ENCODE data around the gene ADCK2.

ADCK2 gene

DNA sequence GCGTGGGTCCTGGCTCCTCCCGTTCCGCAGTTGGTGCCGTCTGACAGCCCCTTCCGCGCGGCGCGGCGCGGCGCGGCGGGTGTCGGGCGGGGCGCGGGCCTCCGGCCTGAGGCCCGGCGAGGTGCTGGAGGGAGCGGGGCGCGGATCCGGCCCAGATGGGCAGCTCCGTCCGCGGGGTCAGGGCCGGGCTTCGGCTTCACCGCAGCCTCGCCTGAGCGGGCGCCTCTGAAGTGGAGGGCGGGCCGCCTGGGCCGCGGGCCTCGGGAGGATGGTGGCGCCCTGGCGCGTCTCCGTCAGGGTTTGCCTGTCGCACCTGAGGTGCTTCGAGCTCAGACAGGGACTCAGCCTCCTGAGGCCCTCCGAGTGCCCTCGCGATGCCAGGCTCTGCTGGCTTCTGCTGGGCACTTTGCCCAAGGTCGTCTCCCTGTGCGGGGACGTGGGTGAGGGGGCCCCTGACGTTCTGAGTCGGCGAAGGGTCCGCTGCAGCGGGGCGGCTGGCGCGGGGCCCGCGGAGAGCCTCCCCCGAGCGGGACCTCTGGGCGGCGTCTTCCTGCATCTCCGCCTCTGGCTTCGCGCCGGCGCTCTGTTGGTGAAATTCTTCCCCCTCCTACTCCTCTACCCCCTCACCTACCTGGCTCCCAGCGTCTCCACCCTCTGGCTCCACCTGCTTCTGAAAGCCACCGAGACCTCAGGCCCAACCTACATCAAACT is 473 bp downstream of the ADCK2 start:
- TF ChIP-seq POLR2AphosphoS5 (IDR thresholded peaks at IDR 0.05; ENCODE audit: low read depth) = no peak
- TF ChIP-seq, protein P1, sequence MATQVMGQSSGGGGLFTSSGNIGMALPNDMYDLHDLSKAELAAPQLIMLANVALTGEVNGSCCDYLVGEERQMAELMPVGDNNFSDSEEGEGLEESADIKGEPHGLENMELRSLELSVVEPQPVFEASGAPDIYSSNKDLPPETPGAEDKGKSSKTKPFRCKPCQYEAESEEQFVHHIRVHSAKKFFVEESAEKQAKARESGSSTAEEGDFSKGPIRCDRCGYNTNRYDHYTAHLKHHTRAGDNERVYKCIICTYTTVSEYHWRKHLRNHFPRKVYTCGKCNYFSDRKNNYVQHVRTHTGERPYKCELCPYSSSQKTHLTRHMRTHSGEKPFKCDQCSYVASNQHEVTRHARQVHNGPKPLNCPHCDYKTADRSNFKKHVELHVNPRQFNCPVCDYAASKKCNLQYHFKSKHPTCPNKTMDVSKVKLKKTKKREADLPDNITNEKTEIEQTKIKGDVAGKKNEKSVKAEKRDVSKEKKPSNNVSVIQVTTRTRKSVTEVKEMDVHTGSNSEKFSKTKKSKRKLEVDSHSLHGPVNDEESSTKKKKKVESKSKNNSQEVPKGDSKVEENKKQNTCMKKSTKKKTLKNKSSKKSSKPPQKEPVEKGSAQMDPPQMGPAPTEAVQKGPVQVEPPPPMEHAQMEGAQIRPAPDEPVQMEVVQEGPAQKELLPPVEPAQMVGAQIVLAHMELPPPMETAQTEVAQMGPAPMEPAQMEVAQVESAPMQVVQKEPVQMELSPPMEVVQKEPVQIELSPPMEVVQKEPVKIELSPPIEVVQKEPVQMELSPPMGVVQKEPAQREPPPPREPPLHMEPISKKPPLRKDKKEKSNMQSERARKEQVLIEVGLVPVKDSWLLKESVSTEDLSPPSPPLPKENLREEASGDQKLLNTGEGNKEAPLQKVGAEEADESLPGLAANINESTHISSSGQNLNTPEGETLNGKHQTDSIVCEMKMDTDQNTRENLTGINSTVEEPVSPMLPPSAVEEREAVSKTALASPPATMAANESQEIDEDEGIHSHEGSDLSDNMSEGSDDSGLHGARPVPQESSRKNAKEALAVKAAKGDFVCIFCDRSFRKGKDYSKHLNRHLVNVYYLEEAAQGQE (IDR thresholded peaks at IDR 0.05; ENCODE audit: insufficient replicate concordance, low read depth) = no peak
- TF ChIP-seq GABPA (IDR thresholded peaks at IDR 0.05; ENCODE audit: low read depth) = no peak
- TF ChIP-seq, protein P2, sequence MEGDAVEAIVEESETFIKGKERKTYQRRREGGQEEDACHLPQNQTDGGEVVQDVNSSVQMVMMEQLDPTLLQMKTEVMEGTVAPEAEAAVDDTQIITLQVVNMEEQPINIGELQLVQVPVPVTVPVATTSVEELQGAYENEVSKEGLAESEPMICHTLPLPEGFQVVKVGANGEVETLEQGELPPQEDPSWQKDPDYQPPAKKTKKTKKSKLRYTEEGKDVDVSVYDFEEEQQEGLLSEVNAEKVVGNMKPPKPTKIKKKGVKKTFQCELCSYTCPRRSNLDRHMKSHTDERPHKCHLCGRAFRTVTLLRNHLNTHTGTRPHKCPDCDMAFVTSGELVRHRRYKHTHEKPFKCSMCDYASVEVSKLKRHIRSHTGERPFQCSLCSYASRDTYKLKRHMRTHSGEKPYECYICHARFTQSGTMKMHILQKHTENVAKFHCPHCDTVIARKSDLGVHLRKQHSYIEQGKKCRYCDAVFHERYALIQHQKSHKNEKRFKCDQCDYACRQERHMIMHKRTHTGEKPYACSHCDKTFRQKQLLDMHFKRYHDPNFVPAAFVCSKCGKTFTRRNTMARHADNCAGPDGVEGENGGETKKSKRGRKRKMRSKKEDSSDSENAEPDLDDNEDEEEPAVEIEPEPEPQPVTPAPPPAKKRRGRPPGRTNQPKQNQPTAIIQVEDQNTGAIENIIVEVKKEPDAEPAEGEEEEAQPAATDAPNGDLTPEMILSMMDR (IDR thresholded peaks at IDR 0.05; ENCODE audit: insufficient read depth, low read length) = no peak
- no peak for TF ChIP-seq SPI1 (IDR thresholded peaks at IDR 0.05; ENCODE audit: borderline replicate concordance, low read depth)
- H3K27ac ChIP-seq (replicated peaks) = 0 out of 2 replicates have a peak overlapping the region, but pooled peaks have one; percentile 16
- H3K27me3 ChIP-seq (ENCODE audit: insufficient read depth, poor library complexity, severe bottlenecking) = no peaks in the 10 kb centered on the region
- peak overlapping the region; percentile 51 for H3K4me3 ChIP-seq (replicated peaks; ENCODE audit: insufficient read depth, low read length)
- DNase-seq (ENCODE audit: low read depth in 1 of 2, low spot score in 1 of 2) = peak in 1 of 2 experiments; percentile 17

DNA sequence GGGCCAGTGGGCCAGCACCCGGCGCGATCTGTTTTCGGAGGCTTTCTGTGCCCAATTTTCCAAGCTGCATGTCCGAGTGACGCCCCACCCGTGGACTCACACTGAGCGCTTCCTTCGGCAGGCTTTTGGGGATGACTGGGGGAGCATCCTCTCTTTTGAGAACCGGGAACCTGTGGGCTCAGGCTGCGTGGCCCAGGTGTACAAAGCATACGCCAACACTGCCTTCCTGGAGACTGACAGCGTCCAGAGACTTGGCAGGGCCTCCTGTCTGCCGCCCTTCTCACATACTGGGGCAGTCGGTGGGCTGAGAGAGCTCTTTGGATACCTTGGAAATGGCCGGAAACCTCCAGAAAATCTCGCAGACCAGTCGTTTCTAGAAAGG is 1.0 kb downstream of the ADCK2 start:
- no peak for DNase-seq (ENCODE audit: low read depth in 1 of 2, low spot score in 1 of 2)
- TF ChIP-seq GABPA (IDR thresholded peaks at IDR 0.05; ENCODE audit: low read depth) (no peak), POLR2AphosphoS5 (IDR thresholded peaks at IDR 0.05; ENCODE audit: low read depth) (no peak), SPI1 (IDR thresholded peaks at IDR 0.05; ENCODE audit: borderline replicate concordance, low read depth) (no peak)
- TF ChIP-seq, protein P2 (IDR thresholded peaks at IDR 0.05; ENCODE audit: insufficient read depth, low read length) = no peak
- TF ChIP-seq, protein P1 (IDR thresholded peaks at IDR 0.05; ENCODE audit: insufficient replicate concordance, low read depth) = no peak
- H3K27me3 ChIP-seq (ENCODE audit: insufficient read depth, poor library complexity, severe bottlenecking) = no peaks in the 10 kb centered on the region
- H3K4me3 ChIP-seq (replicated peaks; ENCODE audit: insufficient read depth, low read length) = no peak overlapping the region
- H3K27ac ChIP-seq (replicated peaks) = no peak overlapping the region

DNA sequence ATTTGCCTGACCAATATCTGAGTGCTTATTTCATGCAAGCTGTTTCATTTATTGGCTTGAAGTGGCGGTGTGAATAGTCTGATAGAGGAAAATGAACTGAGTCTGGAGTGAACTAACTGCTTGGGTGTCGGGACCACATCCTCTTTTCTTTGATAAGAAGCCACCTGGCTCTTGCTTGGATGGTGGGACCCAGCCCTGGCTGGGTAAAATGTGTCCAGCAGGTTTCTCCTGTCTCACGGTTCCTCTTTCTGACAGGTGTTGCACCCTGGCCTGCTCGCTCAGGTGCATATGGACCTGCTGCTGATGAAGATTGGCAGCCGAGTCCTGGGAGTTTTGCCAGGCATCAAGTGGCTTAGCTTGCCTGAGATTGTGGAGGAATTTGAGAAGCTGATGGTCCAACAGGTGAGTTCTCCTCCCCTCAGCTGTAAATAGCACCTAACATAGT is 1.6 kb downstream of the ADCK2 start:
- no peak overlapping the region for H3K4me3 ChIP-seq (replicated peaks; ENCODE audit: insufficient read depth, low read length)
- H3K27ac ChIP-seq (replicated peaks) = no peak overlapping the region
- DNase-seq (ENCODE audit: low read depth in 1 of 2, low spot score in 1 of 2) = no peak
- no peaks in the 10 kb centered on the region for H3K27me3 ChIP-seq (ENCODE audit: insufficient read depth, poor library complexity, severe bottlenecking)
- TF ChIP-seq GABPA (IDR thresholded peaks at IDR 0.05; ENCODE audit: low read depth) = no peak
- no peak for TF ChIP-seq POLR2AphosphoS5 (IDR thresholded peaks at IDR 0.05; ENCODE audit: low read depth)
- TF ChIP-seq SPI1 (IDR thresholded peaks at IDR 0.05; ENCODE audit: borderline replicate concordance, low read depth) = peak; percentile 57; the same call in 1 of the 2 replicates

DNA sequence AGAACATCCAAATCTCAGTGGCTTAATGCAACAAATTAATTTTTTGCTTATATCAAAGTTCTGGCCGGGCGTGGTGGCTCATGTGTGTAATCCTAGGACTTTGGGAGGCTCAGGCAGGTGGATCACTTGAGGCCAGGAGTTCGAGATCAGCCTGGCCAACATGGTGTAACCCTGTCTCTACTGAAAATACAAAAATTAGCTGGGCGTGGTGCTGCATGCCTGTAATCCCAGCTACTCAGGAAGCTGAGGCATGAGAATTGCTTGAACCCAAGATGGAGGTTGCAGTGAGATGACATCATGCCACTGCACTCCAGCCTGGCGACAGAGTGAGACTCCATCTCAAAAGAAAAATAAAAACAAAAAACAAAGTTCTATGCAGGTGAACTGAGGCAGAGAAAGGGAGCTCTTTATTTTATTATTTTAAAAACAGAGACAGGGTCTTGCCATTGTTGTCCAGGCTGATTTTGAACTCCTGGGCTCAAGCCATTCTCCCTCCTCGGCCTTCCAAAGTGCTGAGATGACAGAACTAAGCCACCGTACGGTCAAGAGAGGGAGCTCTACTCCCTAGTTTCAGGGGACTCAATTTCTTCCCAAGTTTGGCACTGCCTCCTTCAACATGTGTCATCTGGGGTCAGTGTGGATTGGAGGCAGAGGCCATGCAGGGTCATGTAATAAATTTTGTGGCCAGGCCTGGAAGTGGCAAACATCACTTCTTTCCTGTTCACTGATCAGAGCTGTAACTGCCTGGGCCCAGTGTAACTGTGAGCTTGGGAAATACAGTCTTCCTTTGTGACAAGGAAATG is 2.4 kb downstream of the ADCK2 start:
- H3K27me3 ChIP-seq (ENCODE audit: insufficient read depth, poor library complexity, severe bottlenecking) = no peaks in the 10 kb centered on the region
- H3K4me3 ChIP-seq (replicated peaks; ENCODE audit: insufficient read depth, low read length) = no peak overlapping the region
- H3K27ac ChIP-seq (replicated peaks) = no peak overlapping the region
- peak in 1 of 2 experiments; percentile 39 for DNase-seq (ENCODE audit: low read depth in 1 of 2, low spot score in 1 of 2)
- TF ChIP-seq POLR2AphosphoS5 (IDR thresholded peaks at IDR 0.05; ENCODE audit: low read depth) (no peak), SPI1 (IDR thresholded peaks at IDR 0.05; ENCODE audit: borderline replicate concordance, low read depth) (no peak), GABPA (IDR thresholded peaks at IDR 0.05; ENCODE audit: low read depth) (no peak)
- TF ChIP-seq, protein P2 (IDR thresholded peaks at IDR 0.05; ENCODE audit: insufficient read depth, low read length) = no peak
- TF ChIP-seq, protein P1 (IDR thresholded peaks at IDR 0.05; ENCODE audit: insufficient replicate concordance, low read depth) = no peak
